GM18517 (cell line): ENCODE measurements around the gene LY6G5C.

ENCODE experiments used
- ATAC-seq: cut with Tn5 transposase; IDR thresholded peaks from one replicate; pipeline ENCODE4 v1.9.1; 2021; ENCODE audit warnings: mild to moderate bottlenecking, moderate library complexity; ENCODE audit not compliant: unreplicated experiment

Gene LY6G5C

DNA sequence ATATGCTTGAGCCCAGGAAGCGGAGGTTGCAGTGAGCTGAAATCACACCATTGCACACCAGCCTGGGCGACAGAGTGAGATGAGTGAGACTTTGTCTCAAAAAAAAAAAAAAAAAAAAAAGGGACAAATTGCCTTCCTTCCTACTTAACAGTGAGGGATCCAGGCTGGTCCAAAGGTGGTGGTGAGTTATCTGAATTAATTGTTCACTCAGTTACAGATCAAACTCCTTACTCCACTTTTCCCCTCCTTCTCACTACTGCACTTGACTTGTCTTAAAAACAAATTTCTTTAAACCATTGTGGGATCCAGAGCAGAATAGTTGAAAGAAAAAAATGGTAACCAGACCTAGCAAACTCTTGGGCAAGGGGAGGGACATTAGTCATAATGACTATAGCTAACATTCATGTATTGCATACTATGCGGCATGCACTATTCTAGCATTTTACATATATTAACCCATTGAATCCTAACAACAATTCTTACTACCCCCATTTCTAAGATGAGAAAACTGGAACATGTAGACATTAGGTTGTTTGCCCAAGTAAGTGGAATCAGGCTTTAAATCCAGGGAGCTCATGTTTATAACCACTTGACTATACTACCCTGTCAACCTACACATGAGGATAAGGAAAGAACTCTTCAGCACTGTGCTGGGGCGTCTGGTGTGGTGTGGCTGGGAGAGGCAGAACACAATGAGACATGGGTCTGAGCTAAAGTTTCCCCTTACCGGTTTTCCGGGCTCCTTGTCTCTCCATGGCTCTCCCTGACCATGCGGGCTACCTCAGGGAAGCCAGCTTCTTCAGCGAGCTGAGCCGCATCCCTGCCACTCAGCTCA lies 17.5 kb downstream of the LY6G5C start:
- no peak for ATAC-seq

DNA sequence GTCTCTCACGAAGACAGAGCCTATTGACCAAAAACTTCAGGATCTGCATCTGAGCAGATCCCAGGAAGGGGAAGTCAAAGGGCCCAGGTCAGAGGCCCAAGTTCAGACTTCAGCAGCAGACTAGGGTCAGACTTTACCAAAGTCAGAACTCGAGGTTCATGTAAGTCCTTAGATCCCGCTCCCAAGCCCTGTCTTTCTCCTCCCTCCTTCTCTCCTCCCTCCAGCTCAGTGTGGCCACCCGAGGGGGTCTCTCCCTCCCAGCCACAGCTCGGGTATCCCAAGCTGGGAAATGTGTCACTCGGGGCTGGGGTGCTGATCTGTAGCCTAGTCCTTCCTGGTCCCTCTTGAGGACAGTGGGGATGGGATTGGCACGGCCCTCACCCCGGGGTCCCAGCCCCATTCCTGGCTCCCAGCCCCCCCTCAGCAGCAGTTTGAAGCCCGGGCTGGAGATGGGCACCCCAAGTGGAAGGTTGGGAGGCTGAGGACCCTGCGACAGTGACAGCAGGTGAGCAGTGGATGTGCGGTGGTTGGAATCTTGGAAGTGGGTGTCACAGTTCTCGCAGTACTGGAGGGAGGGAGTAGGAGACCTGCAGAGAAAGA lies 18.6 kb downstream of the LY6G5C start:
- ATAC-seq, result no peak

DNA sequence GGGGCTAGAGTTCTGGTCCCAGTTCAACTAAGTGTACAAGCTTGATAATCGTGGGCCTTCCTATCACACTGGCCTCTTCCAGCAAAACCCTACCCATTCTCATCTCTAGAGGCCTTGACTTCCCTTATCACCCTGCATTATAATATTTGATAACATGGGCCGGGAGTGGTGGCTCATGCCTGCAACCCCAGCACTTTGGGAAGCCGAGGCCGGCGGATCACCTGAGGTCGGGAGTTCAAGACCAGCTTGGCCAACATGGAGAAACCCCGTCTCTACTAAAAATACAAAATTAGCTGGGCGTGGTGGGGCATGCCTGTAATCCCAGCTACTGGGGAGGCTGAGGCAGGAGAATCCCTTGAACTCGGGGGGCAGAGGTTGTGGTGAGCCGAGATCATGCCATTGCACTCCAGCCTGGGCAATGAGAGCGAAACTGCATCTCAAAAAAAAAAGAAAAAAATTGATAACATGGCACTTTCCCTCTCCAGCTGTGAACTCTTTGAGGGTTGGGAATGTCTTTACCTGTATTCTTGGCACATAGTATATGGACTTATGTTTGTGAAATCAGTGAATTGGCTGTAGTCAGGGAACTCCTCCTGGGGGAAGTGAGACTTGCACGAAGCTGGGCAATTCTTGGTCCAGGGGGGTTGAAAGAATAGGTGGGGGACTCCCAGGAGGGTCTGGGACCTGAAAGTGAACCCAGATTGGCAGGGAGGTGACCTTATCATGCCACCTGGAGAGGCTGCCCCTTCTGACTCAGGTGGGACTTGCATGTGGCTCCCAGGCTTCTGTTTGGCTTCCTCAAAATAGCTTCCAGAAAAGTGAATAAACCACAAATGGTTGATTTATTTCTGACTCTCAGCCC lies 19.4 kb downstream of the LY6G5C start:
- no peak for ATAC-seq

DNA sequence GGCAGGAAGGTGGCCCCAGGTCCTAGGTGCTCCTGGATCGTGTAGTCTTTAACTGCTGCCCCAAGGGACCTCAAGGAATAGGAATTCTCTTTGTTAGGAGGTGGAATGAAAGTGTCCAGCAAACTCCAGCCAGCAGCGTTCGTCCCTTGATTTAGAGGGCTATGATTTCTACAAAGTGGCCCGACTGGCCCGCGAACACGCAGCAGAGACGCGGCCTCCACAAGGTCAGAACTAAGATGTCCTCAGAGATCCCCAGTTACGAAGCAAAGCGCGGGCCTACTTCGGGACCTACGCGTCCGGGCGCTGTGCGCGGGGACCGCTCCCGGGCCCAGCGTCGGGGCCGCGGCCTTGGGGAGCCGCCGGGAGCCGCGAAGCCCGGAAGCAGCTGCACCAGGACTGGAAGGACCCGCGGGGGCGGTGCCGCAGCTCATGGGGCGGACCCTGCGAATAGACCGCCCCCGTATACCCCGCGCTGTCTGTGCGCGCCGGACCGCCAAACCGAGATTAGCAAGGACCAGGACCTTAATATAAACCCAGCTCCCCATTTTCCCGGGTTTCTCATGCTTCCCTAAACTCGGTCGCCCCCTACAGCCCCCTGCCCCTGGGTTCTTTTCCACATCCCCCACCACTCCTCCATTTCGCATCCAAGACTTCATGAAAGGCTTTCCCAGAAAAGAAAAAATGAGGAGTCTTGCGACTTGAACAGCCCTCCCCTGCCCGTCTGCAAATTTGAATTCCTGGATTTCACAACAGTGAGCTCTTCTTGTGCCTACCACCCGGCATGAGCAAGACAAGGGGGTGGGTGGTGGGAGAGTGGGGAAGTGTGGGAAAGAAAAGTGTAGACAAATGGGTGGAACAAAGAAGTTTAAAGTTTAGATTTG lies 20.2 kb downstream of the LY6G5C start, which contains the start of gene C6orf47:
Gene C6orf47, minus strand, starts transcription at position 398 of the 881 bp plus-strand sequence. CDS start 831 bp downstream, outside the sequence.
- no peak for ATAC-seq

DNA sequence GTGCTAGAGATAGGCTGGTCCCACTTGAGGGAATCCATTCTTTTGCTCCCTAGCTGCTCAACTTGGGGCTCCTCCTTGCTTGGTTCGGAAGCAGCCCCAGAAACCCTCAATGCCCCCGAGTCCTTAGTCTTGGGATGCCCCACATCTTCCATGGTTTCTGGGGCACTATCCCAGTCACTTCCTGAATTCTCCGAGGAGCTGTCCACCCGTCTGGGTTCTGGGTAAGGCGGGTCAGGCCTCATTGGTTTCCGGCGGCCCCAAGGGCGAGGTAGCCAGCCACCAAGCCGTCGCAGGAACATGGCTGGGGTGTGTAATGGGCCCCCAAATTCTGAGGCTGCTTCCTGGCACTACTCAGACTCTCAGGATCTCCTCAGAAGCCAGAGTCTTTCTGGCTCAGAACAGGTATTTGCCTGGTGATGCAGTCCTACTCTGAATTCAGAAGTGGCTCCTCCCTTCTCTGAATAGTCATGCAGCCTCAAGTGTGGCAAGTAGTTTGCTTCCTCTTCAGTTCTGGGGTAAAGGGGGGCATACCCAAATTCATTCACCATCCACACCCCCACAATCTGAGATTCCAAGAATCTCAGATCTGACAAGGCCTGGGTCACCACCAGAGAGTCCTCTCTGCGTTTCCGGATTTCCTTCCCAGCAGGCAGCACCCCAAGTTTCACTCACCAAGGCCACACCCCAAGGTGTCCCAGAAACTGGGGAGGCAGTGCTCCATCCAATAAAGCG lies 21.1 kb downstream of the LY6G5C start:
- ATAC-seq, result no peak

DNA sequence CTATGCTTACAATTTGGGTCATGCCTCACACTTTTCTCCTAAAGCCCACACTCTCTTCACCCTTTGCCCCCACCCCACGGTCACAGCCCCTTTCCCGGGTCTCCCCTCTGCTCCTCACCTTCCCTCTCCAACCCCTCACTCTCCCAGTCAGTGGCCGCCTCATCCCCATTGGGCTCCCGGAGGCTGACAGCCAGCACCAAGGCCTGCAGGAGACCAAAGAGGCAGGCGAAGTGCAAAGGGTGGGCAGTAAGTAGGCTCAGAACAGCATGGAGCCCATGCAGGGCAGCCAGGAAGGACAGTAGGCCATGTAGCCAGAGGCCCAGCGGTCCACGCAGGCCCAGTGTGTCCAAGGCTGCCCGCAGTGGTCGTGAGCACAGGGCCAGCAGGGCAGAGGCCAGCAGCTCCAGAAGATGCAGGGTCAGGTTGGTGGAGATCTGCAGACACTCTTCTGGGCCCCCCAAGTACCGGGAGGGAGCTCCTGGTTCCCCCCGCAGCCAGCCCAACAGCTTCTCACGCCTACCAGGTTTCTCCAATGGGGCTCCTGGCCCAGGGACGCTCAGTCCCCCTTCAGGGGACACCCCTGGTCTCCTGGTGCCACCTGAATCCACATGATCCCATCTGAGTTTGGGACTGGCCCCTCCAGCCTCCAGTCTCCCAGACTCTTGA lies 21.8 kb downstream of the LY6G5C start:
- ATAC-seq, result no peak

DNA sequence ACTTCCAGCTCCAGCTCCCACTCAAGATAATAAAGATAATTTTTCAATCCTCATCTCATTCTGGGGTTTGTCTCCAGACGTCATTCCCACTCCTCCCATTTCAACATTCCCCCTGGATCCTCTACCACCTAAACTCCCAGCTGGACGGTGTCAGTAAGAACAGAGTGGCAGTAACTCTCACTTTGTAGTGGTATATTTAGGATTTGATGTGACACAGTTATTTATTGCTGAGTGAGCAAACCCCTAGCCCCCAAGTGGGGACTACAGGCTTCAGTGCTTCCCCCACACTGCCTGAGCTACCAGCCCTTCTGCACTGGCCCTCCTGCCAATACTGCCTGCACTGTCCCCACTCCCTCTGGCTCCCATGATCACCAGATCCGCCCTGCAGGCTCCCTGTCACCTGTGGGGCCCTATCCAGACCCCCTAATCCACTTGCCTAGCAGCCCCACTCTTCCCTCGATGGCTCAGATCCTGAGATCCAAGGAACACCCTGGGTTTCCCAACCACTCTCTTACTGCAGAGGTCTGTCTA lies 22.6 kb downstream of the LY6G5C start:
- no peak for ATAC-seq

DNA sequence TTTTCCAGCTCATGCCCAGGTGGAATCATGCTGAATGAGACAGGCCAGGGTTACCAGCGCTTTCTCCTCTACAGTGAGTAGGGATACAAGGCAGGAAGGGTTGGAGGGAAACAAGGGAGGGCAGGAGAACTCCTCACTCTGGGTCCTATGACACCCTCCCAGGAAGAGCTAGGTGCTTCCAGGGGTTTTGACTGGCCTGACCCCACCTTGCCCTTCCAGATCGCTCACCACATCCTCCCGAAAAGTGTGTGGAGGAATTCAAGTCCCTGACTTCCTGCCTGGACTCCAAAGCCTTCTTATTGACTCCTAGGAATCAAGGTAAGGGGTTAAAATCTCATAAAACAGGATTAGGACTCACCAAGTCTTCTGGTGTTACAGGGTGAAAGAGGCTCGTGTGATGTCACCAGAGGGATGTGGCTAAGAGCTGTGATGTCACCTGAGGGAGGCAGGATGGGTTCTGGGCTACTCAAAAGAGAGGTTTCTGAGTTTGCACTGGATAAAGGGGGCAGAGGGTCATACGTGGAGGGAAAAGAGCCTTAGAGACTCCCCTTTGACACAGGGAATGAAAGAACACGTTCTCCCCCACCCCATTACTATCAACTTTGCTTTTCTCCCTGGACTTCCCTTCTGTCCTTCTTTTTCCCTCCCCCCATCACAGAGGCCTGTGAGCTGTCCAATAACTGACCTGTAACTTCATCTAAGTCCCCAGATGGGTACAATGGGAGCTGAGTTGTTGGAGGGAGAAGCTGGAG lies 23.3 kb downstream of the LY6G5C start:
- no peak for ATAC-seq

DNA sequence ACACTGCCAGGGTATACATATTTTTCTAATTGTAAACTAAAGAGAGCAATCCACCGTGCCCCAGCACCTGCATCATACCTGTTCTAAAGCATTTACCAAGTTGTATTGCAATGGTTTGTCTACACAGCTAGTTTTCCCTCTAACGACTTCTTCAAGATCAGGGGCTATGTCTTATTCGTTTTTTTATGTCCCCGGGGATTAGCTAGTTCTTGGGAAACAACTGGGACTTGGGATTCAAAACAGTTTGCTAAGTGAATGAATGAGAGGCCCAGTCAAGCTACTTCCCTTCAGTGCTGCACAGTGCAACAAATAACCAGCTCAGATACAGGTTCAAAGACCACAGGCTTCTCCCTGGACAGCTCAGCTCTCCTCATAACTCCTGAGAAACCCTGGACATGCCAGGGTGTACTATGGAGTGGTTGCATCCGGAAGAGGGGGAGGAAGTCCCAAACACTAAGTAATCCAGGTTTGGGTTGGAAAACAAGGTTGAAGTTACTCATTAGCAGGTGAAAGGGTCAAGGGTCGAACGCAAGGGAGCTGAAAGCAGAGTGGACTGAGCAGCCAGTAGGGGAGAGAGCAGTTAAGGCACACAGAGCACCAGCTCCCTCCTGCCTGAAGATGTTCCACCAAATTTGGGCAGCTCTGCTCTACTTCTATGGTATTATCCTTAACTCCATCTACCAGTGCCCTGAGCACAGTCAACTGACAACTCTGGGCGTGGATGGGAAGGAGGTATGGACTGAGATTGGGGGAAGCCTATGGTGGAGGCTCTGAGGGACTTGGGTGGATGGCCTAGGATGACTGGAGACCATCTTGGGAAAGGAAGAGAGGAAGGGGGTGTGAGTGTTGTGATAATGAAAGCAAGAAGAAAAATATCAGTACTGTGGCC lies 25.3 kb downstream of the LY6G5C start, which contains the start of gene APOM:
Gene APOM, plus strand, starts transcription at position 546 of the 889 bp plus-strand sequence. Its CDS starts 73 bp downstream, at position 619.
- no peak for ATAC-seq

DNA sequence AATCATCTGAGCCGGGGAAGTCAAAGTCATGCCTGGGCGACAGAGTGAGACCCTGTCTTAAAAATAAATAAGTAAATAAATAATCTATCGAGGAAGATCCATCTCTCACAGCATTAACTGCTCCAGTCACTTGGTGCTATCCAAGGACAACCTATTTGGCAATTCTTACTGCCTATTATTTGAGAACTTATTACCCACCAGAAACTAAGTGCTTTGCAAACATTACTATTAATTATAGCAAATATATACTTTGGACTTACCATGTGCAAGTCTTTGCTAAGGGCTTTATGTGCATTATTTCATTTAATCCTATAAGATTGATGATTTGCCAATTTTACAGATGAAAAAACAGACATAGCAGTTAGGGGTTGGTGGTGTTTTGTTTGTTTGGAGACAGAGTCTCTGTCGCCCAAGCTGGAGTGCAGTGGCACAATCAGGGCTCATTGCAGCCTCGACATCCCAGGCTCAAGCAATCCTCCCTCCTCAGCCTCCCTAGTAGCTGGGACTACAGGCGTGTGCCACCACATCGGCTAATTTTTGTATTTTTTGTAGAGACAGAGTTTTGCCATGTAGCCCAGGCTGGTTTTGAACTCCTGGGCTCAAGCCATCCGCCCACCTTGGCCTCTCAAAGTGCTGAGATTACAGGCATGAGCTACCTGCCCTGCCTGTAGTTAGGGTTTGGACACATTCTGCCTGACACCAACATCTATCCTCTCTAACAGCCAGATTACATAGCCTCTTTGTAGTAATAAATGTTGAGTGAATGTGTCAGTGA lies 26.1 kb downstream of the LY6G5C start:
- ATAC-seq, result no peak

DNA sequence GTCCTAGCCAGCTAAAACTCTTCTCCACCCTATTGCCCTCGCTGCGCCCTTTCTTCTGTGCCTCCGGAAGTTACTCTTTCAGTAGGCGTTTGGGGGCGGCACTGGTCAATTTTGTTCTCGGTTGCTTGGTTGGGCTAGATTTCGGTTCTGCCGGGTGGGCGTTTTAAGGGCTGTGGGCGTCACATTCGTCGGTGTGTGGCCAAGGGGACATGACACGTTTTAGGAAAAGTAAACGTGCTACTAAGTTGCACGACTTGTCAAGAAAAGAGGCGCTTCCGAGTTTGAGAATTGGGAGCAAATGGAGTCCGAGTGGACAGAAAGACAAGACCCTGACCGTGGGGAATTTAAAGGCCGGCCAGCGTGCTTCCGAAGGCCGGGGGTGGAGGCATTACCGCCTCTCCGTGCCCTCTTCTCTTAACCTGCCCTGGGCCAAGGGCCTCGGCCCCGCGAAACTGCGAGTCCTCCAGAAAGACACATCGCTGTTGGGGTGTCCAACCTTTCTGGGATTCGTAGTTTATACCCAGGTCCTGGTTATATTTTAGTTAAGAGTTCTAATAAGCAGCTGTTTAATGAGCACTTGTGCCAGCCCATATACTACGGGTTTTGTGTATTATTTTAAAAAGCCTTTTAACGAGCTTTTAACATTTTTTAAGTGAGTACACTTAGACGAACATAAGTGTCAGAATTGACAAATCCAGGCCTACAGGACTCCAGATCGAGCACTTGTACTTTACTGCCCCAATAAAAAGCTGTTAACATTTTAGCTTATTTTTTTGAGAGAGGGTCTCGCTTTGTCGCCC lies 27.7 kb downstream of the LY6G5C start:
- ATAC-seq, result peak; percentile 62

DNA sequence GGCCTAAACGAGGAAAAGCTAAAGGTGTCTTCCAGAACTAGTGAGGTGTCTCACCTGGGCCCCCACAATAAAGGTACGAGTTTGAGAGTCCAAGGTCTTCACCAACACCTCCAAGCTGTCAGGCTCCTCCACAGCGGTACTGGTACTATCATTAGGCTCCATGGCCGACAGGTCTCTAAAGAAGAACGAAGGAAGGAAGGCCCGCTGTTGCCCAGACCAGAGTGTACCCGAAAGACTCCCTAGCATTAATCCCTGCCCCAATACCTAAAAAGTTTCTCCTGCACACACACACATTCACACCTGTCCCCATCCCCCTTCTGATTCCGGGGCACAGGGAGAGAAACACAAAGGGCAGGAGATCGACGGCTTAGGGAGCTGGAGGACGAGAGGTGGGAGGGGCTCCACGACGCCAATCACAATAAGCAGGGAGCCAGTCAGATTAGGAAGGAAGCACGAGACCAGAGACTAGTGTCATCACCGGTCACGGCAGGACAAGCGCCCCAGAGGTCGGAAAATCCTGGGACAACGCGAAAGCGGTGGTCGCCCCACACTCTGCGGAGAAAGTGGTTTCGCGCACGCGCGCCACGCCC lies 29.2 kb downstream of the LY6G5C start:
- peak; percentile 25 for ATAC-seq

DNA sequence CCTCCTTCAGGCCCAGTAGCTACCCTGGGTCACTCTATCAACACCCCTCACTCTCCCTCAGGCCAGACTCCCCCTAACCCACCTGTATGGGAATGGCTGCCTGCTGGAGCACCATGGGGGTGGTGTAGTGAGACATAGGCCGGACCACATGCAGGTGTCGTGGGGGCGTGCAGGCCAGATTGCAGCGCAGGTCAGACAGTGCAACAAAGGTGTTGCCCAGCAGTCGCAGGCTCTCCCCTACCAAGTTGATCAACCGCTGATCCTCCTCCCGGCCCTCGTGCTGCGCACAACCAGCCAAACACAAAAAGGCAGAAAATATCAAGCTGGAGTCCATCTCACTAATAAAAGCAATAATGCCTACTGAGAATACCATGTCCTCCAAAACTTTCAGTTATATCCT lies 35.5 kb downstream of the LY6G5C start:
- ATAC-seq, result no peak

DNA sequence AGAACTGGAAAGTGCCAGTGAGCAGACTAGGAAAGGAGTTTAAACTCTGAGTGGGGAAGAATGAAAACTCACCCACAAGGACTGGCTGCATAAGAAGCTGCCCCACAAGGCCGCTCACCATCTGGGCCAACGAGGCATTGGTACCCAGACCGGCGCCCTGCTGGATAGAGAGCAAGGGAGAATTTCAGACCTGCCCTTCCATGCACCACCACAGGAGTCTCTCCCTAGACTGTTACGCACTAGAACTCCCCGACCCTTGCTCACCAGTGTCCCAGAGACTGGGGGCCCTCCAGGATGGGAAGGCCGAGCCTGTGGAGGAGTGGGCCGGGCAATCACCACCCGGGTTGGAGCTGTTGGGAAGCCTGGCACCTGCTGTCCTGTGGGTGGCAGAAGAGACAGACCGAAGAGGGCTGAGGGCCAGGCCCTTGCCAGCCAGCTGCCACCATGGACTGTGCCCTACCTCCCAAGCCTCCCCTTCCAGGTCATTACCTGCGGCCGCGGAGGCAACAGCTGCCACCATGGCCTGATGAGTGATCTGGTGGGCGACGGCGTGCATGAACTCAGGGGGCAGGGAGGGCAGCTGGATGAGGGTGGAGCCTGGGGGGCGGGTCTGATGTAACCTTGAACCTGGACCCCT lies 36.9 kb downstream of the LY6G5C start:
- no peak for ATAC-seq
